ENCODE measurements around the gene DUSP1. TPM values are rescaled to one million over a fixed set of nuclear protein-coding genes. Genes with fewer than 3 reads are reported as not detected.
A peak's percentile ranks its signal among the peaks of the same experiment; 100 is the strongest.
"Not testable (repeated sequence)": the region's sequence is repeated elsewhere in the genome, so short reads cannot be mapped to it uniquely, and the experiment has no call there.

Gene DUSP1
- total and polyA plus RNA-seq, 7 donors: 99.9 to 1,033 (median 449) TPM

DNA sequence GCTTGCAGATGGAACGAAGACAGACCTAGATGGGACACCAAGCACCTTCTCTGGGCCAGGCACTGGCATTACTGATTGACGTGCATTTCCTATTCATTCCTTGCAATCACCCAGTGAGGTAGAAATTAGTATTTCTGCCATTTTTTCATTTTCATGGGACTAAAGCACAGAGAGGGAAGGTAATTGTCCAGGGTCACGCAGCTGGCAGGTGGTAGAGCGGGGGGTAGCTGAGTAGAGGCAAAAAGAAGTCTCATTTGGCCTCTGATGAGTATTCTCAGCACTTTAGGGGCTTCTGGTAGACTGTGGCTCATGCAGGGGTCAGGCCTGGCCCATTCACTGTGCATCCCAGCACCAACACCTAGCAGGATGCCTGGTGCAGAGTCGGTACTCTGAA is 19.5 kb upstream of the DUSP1 start:
- peak overlapping the region in 2 of 4 donors; percentile 50 to 65 for H3K27ac ChIP-seq
- no peaks in the 10 kb centered on the region for H3K9me3 ChIP-seq
- intact Hi-C loops (cut with DNase I): no loop called here
- H3K4me1 ChIP-seq: peaks cover 0 to 44% (median 34%) of the 10 kb centered on the region in 4 donors
- no peak overlapping the region for H3K4me3 ChIP-seq
- H3K27me3 ChIP-seq: no peaks in the 10 kb centered on the region
- WGBS, 2 donors: 78 to 79% methylated on average over 5 of the region's 5 CpGs
- DNase-seq: no peak
- TF ChIP-seq, protein P1, sequence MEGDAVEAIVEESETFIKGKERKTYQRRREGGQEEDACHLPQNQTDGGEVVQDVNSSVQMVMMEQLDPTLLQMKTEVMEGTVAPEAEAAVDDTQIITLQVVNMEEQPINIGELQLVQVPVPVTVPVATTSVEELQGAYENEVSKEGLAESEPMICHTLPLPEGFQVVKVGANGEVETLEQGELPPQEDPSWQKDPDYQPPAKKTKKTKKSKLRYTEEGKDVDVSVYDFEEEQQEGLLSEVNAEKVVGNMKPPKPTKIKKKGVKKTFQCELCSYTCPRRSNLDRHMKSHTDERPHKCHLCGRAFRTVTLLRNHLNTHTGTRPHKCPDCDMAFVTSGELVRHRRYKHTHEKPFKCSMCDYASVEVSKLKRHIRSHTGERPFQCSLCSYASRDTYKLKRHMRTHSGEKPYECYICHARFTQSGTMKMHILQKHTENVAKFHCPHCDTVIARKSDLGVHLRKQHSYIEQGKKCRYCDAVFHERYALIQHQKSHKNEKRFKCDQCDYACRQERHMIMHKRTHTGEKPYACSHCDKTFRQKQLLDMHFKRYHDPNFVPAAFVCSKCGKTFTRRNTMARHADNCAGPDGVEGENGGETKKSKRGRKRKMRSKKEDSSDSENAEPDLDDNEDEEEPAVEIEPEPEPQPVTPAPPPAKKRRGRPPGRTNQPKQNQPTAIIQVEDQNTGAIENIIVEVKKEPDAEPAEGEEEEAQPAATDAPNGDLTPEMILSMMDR (IDR thresholded peaks at IDR 0.05): no peak
- TF ChIP-seq EP300 (IDR thresholded peaks at IDR 0.05): no peak
- no peak for TF ChIP-seq POLR2AphosphoS5 (IDR thresholded peaks at IDR 0.05)
- no peak for TF ChIP-seq POLR2A (IDR thresholded peaks at IDR 0.05)
- H3K36me3 ChIP-seq: no peaks in the 10 kb centered on the region

DNA sequence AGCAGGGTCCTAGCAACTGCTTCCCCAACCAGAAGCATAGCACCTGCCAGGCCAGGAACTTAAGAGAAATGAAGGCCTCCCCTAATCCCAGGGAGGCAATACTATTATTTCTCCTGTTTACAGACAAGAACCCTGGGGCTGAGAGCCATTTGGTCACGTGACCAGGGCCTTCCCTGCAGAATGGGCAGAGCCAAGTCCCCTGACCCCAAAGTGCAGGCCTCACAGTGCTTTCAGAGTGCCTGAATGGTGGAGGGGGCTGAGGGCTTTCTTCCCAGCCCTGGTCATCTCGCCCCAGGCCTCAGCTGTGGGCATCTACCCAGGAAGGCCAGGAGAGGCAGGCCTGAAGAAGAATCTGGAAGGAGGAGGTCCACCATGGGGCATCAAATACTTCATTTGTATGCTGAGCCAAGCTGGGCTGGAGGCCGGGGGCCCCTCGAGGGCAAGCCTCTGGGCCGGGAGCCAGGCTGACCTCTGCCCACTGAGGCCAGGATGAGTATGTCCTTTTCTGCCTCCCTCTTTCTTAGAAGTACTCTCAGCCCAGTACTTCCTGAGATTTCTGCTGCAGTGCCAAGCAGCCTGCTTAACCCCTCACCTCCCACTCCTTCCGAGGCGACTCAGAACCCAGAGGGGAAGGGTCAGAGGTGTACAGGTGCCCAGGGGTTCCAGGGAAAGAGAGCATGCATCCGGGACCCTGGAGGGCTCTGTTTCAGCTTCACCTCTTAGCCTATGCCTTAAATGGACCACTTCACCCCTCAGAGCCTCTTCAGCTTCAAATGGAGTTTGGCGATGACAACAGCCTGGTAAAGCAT is 18.9 kb upstream of the DUSP1 start:
- WGBS, 2 donors: 74 to 77% methylated on average over 9 of the region's 9 CpGs
- no peak overlapping the region for H3K4me3 ChIP-seq
- H3K4me1 ChIP-seq: peaks cover 0 to 38% (median 28%) of the 10 kb centered on the region in 4 donors
- DNase-seq: peak; percentile 65
- H3K36me3 ChIP-seq: no peaks in the 10 kb centered on the region
- peak overlapping the region; percentile 50 to 69 (median 60) for H3K27ac ChIP-seq
- no peaks in the 10 kb centered on the region for H3K27me3 ChIP-seq
- intact Hi-C loops (cut with DNase I): no loop called here
- H3K9me3 ChIP-seq: no peaks in the 10 kb centered on the region
- TF ChIP-seq POLR2AphosphoS5 (IDR thresholded peaks at IDR 0.05) (no peak), EP300 (IDR thresholded peaks at IDR 0.05) (no peak), POLR2A (IDR thresholded peaks at IDR 0.05) (no peak)
- TF ChIP-seq, protein P1 (IDR thresholded peaks at IDR 0.05): no peak

DNA sequence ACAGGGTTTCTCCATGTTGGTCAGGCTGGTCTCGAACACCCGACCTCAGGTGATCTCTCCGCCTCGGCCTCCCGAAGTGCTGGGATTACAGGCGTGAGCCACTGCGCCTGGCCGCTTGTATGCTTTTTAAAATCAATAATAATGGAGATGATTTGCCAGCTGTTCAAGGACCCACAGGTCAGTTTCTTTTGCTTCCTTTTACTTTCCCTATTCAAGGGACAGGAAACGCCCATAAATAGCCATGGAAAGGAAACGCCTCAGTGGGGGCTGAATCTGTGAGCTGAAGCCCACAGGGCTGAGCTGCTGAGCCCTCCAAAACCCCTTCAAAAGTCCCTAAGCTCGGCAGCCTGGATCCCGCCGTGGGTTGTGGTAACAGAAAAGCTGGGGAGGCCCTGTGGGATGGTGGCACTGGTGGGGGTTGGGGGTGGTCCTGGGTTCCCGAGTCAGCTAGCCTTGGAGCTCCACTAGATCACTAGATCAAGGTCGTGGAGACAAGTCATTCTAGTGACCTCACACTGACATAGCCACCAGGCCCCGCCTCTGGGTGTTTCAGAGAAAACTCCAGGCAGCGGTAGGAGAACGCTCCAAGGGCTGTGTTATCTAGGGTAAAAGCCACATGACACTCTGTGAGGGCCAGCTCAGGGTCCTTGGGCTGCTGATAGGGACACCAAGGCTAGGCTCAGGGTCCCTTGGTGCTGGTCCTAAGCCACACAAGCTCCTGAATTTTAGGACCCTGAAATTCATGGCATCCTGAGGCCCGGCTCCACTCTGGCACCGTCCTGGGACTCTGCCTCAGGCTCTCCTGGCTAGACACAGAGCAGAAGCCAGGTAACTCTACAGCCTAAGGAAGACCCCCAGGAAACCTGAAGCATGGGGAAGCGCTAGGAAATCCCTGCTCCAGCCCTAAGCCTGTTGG is 18.0 kb upstream of the DUSP1 start:
- WGBS, 2 donors: 41 to 55% methylated on average over 21 of the region's 21 CpGs
- Histone ChIP-seq H3K4me3 (no peak overlapping the region), H3K9me3 (no peaks in the 10 kb centered on the region), H3K36me3 (no peaks in the 10 kb centered on the region), H3K27me3 (no peaks in the 10 kb centered on the region), H3K27ac (peak overlapping the region; percentile 50 to 69 (median 60)), H3K4me1 (peaks cover 0 to 30% (median 19%) of the 10 kb centered on the region in 4 donors)
- intact Hi-C loops (cut with DNase I): no loop called here
- DNase-seq: peak; percentile 84
- TF ChIP-seq POLR2AphosphoS5 (IDR thresholded peaks at IDR 0.05) (peak in 1 of 4 donors; percentile 21), EP300 (IDR thresholded peaks at IDR 0.05) (no peak)
- TF ChIP-seq, protein P1 (IDR thresholded peaks at IDR 0.05): no peak

DNA sequence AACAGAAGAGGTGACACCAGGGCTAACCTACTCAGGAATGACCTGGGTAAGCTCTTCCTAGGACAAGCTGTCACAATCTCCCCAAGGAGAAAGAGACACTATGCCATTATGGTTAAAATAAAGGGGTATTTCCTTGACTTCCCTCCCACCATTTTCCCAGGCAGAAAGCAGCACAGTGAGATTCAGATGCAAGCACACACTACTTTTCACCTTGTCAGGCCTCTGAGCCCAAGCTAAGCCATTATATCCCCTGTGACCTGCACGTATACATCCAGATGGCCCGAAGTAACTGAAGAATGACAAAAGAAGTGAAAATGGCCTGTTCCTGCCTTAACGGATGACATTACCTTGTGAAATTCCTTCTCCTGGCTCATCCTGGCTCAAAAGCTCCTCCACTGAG is 16.5 kb upstream of the DUSP1 start:
- H3K27ac ChIP-seq; H3K36me3 ChIP-seq; intact Hi-C loops (cut with DNase I); DNase-seq; H3K4me3 ChIP-seq; H3K9me3 ChIP-seq; H3K27me3 ChIP-seq: not testable (repeated sequence)
- peaks cover 0 to 24% (median 16%) of the 10 kb centered on the region in 4 donors for H3K4me1 ChIP-seq
- WGBS, 2 donors: 87 to 90% methylated on average over 3 of the region's 3 CpGs
